H9 (cell line): ENCODE results near the gene DCDC2C. TPM values are rescaled to one million over a fixed set of nuclear protein-coding genes. Genes with fewer than 3 reads are reported as not detected.

Experiments used
- DNase-seq: peaks from one replicate; pipeline ENCODE4 v3.0.0-alpha.2; 2017
- H2AFZ ChIP-seq: one replicate; pipeline ENCODE4 v1.6.1; 2013; ENCODE audit warnings: mild to moderate bottlenecking, low read length, control low read depth, moderate library complexity
- H2AK5ac ChIP-seq: 2 replicates; pipeline ENCODE4 v1.6.1; 2013; ENCODE audit warnings: low read length, control low read depth, mixed read lengths; ENCODE audit not compliant: insufficient read length
- H2BK120ac ChIP-seq: one replicate; pipeline ENCODE4 v1.6.1; 2013; ENCODE audit warnings: low read depth, mild to moderate bottlenecking, low read length, control low read depth, inconsistent platforms; ENCODE audit not compliant: poor library complexity, severe bottlenecking
- H2BK12ac ChIP-seq: 2 replicates; pipeline ENCODE4 v1.6.1; 2013; ENCODE audit warnings: low read length, control low read depth, mixed read lengths, low read depth; ENCODE audit not compliant: insufficient read length
- H2BK15ac ChIP-seq: 2 replicates; pipeline ENCODE4 v1.6.1; 2013; ENCODE audit warnings: low read depth, low read length, control low read depth
- H2BK20ac ChIP-seq: one replicate; pipeline ENCODE4 v1.6.1; 2013; ENCODE audit warnings: low read depth, mild to moderate bottlenecking, low read length, control low read depth, inconsistent platforms; ENCODE audit not compliant: poor library complexity, severe bottlenecking
- H2BK5ac ChIP-seq: 2 replicates; pipeline ENCODE4 v1.6.1; 2013; ENCODE audit warnings: low read length, control low read depth, mixed read lengths; ENCODE audit not compliant: insufficient read length
- H3K14ac ChIP-seq: 2 replicates; pipeline ENCODE4 v1.6.1; 2013; ENCODE audit warnings: low read length, control low read depth; ENCODE audit not compliant: insufficient read depth
- H3K18ac ChIP-seq: 2 replicates; pipeline ENCODE4 v1.6.1; 2013; ENCODE audit warnings: low read depth, mild to moderate bottlenecking, mixed read lengths, low read length, control low read depth; ENCODE audit not compliant: insufficient read length
- H3K23ac ChIP-seq: 2 replicates; pipeline ENCODE4 v1.6.1; 2013; ENCODE audit warnings: low read length, control low read depth, mixed read lengths, low read depth; ENCODE audit not compliant: insufficient read length
- H3K23me2 ChIP-seq: 2 replicates; pipeline ENCODE4 v1.6.1; 2013; ENCODE audit warnings: low read depth, mild to moderate bottlenecking, mixed read lengths, low read length, control low read depth; ENCODE audit not compliant: insufficient read length, poor library complexity, severe bottlenecking
- H3K27ac ChIP-seq: 2 replicates; pipeline ENCODE4 v1.5.1; 2013; ENCODE audit warnings: low read length, control low read depth, mixed read lengths, low read depth; ENCODE audit not compliant: insufficient read length
- H3K27me3 ChIP-seq: 2 replicates; pipeline ENCODE4 v1.6.1; 2013; ENCODE audit warnings: low read length, control low read depth, inconsistent platforms; ENCODE audit not compliant: insufficient read depth
- H3K4ac ChIP-seq: 2 replicates; pipeline ENCODE4 v1.6.1; 2013; ENCODE audit warnings: low read depth, mild to moderate bottlenecking, control low read depth, inconsistent platforms, low read length, moderate library complexity
- H3K4me1 ChIP-seq: 2 replicates; pipeline ENCODE4 v1.6.1; 2013; ENCODE audit warnings: low read length, control low read depth, inconsistent platforms; ENCODE audit not compliant: insufficient read depth
- H3K4me2 ChIP-seq: 2 replicates; pipeline ENCODE4 v1.6.1; 2013; ENCODE audit warnings: low read length, control low read depth, mixed read lengths; ENCODE audit not compliant: insufficient read length, insufficient read depth
- H3K56ac ChIP-seq: 2 replicates; pipeline ENCODE4 v1.6.1; 2013; ENCODE audit warnings: low read depth, mild to moderate bottlenecking, mixed read lengths, low read length, control low read depth; ENCODE audit not compliant: insufficient read length
- H3K79me1 ChIP-seq: 2 replicates; pipeline ENCODE4 v1.6.1; 2013; ENCODE audit warnings: low read depth, mild to moderate bottlenecking, moderate library complexity, low read length, control low read depth, inconsistent platforms; ENCODE audit not compliant: insufficient read depth, poor library complexity, severe bottlenecking
- H3K79me2 ChIP-seq: 2 replicates; pipeline ENCODE4 v1.6.1; 2013; ENCODE audit warnings: low read length, control low read depth, inconsistent platforms; ENCODE audit not compliant: insufficient read depth
- H3K9ac ChIP-seq: 2 replicates; pipeline ENCODE4 v1.6.1; 2013; ENCODE audit warnings: low read length, control low read depth, mixed read lengths; ENCODE audit not compliant: insufficient read length; ENCODE audit errors: extremely low read depth
- H3K9me3 ChIP-seq: one replicate; pipeline ENCODE4 v1.6.1; 2013; ENCODE audit warnings: low read depth, low read length, inconsistent platforms; ENCODE audit not compliant: control insufficient read depth
- H3T11ph ChIP-seq: one replicate; pipeline ENCODE4 v1.6.1; 2013; ENCODE audit warnings: mild to moderate bottlenecking, low read length, control low read depth, inconsistent platforms
- H4K20me1 ChIP-seq: one replicate; pipeline ENCODE4 v1.6.1; 2013; ENCODE audit not compliant: control insufficient read depth, insufficient read length, insufficient read depth
- H4K5ac ChIP-seq: 2 replicates; pipeline ENCODE4 v1.6.1; 2013; ENCODE audit warnings: low read depth, mild to moderate bottlenecking, mixed read lengths, low read length, control low read depth; ENCODE audit not compliant: insufficient read length
- H4K8ac ChIP-seq: replicated peaks from 2 replicates; pipeline ENCODE4 v1.6.1; 2013; ENCODE audit warnings: low read length, control low read depth, mixed read lengths, low read depth; ENCODE audit not compliant: insufficient read length
- H4K91ac ChIP-seq: 2 replicates; pipeline ENCODE4 v1.6.1; 2013; ENCODE audit warnings: low read depth, mild to moderate bottlenecking, moderate library complexity, mixed read lengths, low read length, control low read depth; ENCODE audit not compliant: insufficient read length
- H3K27ac Mint-ChIP-seq, 3 experiments: 2 replicates in 2 of 3; 3 replicates in 1 of 3; pipeline ENCODE4 v1.8.0; 2020 to 2021; ENCODE audit warnings: mixed read lengths in 3 of 3, mild to moderate bottlenecking in 1 of 3, moderate library complexity in 1 of 3
- H3K27me3 Mint-ChIP-seq: 2 replicates; pipeline ENCODE4 v1.8.0; 2021; ENCODE audit warnings: low read depth, mild to moderate bottlenecking, moderate library complexity, mixed read lengths
- H3K36me3 Mint-ChIP-seq, 3 experiments: 2 replicates in 2 of 3; 3 replicates in 1 of 3; pipeline ENCODE4 v1.8.0; 2020 to 2021; ENCODE audit warnings: low read depth in 3 of 3, mixed read lengths in 3 of 3; ENCODE audit not compliant: insufficient read depth in 1 of 3
- H3K4me1 Mint-ChIP-seq, 2 experiments: 2 replicates each; pipeline ENCODE4 v1.8.0; 2020; ENCODE audit warnings: mixed read lengths in 2 of 2
- H3K4me3 Mint-ChIP-seq, 2 experiments: 2 replicates in 1 of 2; 3 replicates in 1 of 2; pipeline ENCODE4 v1.8.0; 2020 to 2021; ENCODE audit warnings: mild to moderate bottlenecking in 2 of 2, mixed read lengths in 2 of 2, moderate library complexity in 1 of 2
- H3K9me3 Mint-ChIP-seq, 2 experiments: 2 replicates in 1 of 2; 3 replicates in 1 of 2; pipeline ENCODE4 v1.8.0; 2020; ENCODE audit warnings: mild to moderate bottlenecking in 2 of 2, mixed read lengths in 2 of 2, moderate library complexity in 1 of 2
- CTCF ChIP-seq: fragments of 200-600 bp; sonication (generic); conservative IDR thresholded peaks from 3 replicates; pipeline ENCODE4 v1.8.0; 2021; ENCODE audit warnings: antibody characterized with exemption, mild to moderate bottlenecking
- WGBS: extraction: QIAGEN DNeasy Blood & Tissue Kit; methylation state at CpG from one replicate; pipeline ENCODE4 v1.1.7; 2013; ENCODE audit warnings: missing lambda C conversion rate, low lambda C conversion rate, mixed read lengths; ENCODE audit not compliant: insufficient read length; ENCODE audit errors: extremely low coverage; 5-methylcytosine and 5-hydroxymethylcytosine counted together
- total RNA-seq: library from RNA; stranded (reverse); gene quantifications from 2 replicates; pipeline ENCODE4 v1.2.1, GENCODE V29; 2021

DCDC2C gene
- total RNA-seq, 1 experiment from 2014 or later = not detected

GRCh38 chr2:3779496-3780049 is 76.2 kb downstream of the DCDC2C start:
- Histone ChIP-seq H4K8ac (no peak overlapping the region), H3K14ac (no peak overlapping the region), H3K27ac (no peak overlapping the region), H2BK120ac (no peak overlapping the region), H2AFZ (no peak overlapping the region), H4K5ac (no peak overlapping the region), H3K27me3 (no peaks in the 10 kb centered on the region), H3K4ac (no peak overlapping the region), H3K18ac (no peak overlapping the region), H2BK20ac (no peak overlapping the region), H3K79me2 (no peaks in the 10 kb centered on the region), H2BK15ac (no peak overlapping the region), H3K4me1 (no peaks in the 10 kb centered on the region; the same call in 1 of the 2 replicates), H2BK12ac (no peak overlapping the region), H3K23ac (no peak overlapping the region), H3K9ac (no peak overlapping the region), H3K23me2 (no peaks in the 10 kb centered on the region), H2BK5ac (no peak overlapping the region), H3K79me1 (no peaks in the 10 kb centered on the region), H4K91ac (no peak overlapping the region), H3K4me2 (no peak overlapping the region), H3K9me3 (no peaks in the 10 kb centered on the region), H3T11ph (no peak overlapping the region), H3K56ac (no peak overlapping the region), H4K20me1 (no peaks in the 10 kb centered on the region), H2AK5ac (no peak overlapping the region)
- peaks cover 4% of the 10 kb centered on the region in 2 experiments; a peak in 2 of 4 replicates for H3K4me1 Mint-ChIP-seq
- no peak overlapping the region for H3K27ac Mint-ChIP-seq
- H3K27me3 Mint-ChIP-seq = peaks cover 10% of the 10 kb centered on the region
- no peak overlapping the region; a peak in 1 of 5 replicates for H3K4me3 Mint-ChIP-seq
- WGBS = no CpG with 5 or more reads among the region's 10 CpGs
- H3K36me3 Mint-ChIP-seq = no peaks in the 10 kb centered on the region
- DNase-seq = no peak
- no peaks in the 10 kb centered on the region for H3K9me3 Mint-ChIP-seq
- TF ChIP-seq CTCF = no peak
